ENCODE measurements around the gene SPRY1. TPM values are rescaled to one million over a fixed set of nuclear protein-coding genes. Genes with fewer than 3 reads are reported as not detected.

The SPRY1 gene
- total RNA-seq, 4 donors from 2014 or later = 34.8 to 198 (median 170) TPM

DNA sequence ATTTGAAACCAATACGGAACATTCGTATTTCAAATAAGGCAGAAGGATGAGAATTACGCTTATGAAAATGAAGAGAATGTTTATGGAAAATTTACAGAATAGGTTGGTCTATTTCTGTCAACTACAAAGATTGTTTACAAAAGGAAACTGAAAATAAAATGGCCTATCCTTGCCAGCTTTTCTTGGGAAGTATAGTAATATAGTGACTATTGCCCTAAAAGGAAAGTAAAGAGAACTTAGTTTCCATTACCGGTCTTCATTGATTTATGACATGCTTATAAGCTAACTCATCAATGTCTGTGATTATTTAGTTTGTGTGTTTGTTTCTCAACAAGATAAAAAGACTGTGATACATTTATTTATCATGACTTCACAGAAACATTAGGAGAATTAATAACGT is 2.9 kb upstream of the SPRY1 start:
- H3K27ac ChIP-seq = peak overlapping the region in 1 of 2 donors; percentile 42
- no peaks in the 10 kb centered on the region for H3K9me3 ChIP-seq
- H3K4me3 ChIP-seq = no peak overlapping the region
- intact Hi-C loops (cut with DNase I; ENCODE audit: low total_unique reads) = no loop called here
- no peaks in the 10 kb centered on the region for H3K36me3 ChIP-seq
- TF ChIP-seq, protein P1, sequence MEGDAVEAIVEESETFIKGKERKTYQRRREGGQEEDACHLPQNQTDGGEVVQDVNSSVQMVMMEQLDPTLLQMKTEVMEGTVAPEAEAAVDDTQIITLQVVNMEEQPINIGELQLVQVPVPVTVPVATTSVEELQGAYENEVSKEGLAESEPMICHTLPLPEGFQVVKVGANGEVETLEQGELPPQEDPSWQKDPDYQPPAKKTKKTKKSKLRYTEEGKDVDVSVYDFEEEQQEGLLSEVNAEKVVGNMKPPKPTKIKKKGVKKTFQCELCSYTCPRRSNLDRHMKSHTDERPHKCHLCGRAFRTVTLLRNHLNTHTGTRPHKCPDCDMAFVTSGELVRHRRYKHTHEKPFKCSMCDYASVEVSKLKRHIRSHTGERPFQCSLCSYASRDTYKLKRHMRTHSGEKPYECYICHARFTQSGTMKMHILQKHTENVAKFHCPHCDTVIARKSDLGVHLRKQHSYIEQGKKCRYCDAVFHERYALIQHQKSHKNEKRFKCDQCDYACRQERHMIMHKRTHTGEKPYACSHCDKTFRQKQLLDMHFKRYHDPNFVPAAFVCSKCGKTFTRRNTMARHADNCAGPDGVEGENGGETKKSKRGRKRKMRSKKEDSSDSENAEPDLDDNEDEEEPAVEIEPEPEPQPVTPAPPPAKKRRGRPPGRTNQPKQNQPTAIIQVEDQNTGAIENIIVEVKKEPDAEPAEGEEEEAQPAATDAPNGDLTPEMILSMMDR (IDR thresholded peaks at IDR 0.05) = no peak
- TF ChIP-seq POLR2A (IDR thresholded peaks at IDR 0.05) = no peak
- H3K4me1 ChIP-seq = no peaks in the 10 kb centered on the region
- no peak for DNase-seq
- no peaks in the 10 kb centered on the region for H3K27me3 ChIP-seq

DNA sequence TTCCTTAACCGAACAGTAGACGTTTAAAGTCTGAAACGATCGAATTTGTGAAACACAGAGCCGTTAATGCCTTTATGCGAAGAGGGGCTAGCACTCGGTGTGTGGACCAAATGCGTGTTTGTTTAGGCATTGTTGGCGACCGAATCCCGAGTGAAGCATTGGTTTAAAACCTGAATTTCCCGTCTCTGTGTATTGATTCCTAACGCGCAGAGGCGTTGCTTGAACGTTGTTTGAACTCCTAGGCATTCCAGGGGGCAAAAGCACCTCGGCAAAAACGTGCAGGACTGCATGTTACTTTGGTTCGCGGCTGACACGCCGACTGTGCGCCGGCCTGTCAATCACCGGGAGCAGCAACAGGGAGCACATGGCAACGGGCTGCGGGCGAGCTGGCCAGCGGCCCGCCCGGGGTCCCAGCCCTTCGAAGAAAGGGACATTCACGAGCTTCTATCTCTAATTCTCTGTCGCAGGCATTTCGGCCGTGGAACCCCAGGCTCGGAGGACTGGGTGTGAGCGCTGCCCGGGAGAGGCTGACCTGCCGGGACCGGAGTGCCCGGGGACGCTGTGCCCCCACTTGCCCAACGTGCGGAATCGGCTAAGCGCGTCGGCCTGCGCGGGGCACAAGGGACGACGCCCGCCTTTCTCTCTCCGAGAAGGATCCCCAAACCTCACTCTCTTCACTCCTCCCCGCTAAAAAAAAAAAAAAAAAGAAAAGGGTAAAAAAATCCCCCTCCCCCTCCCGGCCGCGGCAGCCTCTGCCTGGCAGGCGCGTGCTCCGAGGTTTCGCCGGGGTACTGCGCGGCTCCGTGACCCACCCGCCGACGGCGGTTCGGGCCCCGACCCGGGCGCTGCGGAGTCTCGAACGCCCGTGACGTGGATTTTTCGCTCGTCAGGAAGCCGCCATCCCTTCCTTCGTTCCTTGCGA is 810 bp downstream of the SPRY1 start:
- Histone ChIP-seq H3K27ac (peak overlapping the region; percentile 85 to 91), H3K27me3 (no peaks in the 10 kb centered on the region), H3K9me3 (no peaks in the 10 kb centered on the region), H3K4me3 (peak overlapping the region; percentile 56 to 64), H3K36me3 (no peaks in the 10 kb centered on the region), H3K4me1 (no peaks in the 10 kb centered on the region)
- TF ChIP-seq, protein P1 (IDR thresholded peaks at IDR 0.05) = no peak
- no peak for TF ChIP-seq POLR2A (IDR thresholded peaks at IDR 0.05)
- intact Hi-C loops (cut with DNase I; ENCODE audit: low total_unique reads) = no loop called here
- peak; percentile 37 to 42 for DNase-seq

DNA sequence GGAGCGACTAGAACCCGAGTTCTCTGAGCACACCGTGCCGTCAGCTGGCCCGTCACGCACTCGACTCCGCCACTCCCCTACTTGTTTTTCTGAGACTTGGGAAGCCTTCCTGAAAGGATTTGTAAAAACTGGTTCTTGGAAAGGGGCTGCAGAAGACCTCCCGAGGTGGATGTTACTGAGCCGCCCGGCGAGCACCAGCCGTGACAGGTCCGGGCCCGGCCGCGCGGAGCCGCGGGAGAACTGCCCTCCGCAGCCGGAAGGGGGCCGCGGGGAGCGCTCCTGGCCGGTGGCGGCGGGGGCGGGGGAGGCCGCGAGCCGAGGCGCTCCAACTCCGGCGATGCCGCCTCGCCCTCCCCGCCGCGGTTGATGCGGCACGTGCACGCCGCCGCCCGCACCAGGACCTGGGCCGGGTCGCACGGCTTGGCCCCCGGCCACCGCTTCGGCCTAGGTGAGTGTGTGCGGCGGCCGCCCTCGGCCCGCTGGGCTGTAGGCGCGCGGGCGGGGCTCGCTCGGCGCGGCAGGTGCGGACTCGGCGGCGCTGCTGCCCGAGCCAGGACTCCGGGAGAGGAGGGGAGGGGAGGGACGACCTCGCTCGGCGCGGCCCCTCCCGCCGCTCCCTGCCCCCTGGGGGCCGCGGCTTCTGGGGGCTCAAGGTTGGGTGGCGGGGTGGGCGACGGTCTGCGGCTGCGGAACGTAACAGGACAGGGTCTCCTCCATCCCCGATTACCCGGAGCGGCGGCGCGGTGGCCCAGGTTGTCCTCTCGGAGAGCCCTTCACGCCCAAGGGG is 1.7 kb downstream of the SPRY1 start:
- Histone ChIP-seq H3K36me3 (no peaks in the 10 kb centered on the region), H3K27ac (peak overlapping the region; percentile 85 to 91), H3K27me3 (no peaks in the 10 kb centered on the region), H3K4me3 (peak overlapping the region; percentile 56 to 64), H3K9me3 (no peaks in the 10 kb centered on the region), H3K4me1 (no peaks in the 10 kb centered on the region)
- DNase-seq = peak; percentile 38 to 71
- TF ChIP-seq POLR2A (IDR thresholded peaks at IDR 0.05) = peak in 1 of 2 donors; percentile 39
- TF ChIP-seq, protein P1 (IDR thresholded peaks at IDR 0.05) = peak in 3 of 4 experiments; percentile 40 to 80 (median 60)
- intact Hi-C loops (cut with DNase I; ENCODE audit: low total_unique reads) = no loop called here

DNA sequence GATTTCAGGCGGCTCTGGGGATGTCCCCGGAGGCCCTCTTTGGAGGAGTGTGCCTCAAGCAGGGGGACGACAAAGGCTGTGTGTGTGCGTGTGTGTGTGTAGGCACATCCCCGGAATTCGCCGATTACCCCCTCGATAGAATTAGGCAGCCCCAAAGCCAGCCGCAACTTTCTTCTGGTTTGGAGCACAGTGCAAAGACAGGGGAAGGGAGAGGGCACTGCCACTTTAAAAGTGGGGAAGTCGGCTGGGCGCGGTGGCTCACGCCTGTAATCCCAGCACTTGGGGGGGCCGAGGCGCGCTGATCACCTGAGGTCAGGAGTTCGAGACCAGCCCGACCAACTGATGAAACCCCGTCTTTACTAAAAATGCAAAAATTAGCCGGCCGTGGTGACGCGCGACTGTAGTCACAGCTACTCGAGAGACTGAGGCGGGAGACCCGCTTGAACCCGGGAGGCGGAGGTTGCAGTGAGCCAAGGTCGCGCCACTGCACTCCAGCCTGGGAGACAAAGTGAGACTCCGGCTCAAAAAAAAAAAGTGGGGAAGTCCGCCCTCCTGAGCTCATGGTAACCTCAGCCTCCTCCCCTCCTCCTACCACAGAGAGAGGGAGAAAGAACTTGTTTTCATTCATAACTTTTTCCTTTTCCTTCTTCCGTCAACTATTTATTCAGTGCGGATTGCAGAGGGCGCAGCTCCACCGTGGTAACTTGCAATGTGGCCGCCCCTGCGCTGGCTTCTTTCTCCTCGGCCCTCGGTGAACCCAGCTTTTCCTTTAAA is 2.4 kb downstream of the SPRY1 start:
- intact Hi-C loops (cut with DNase I; ENCODE audit: low total_unique reads) = no loop called here
- Histone ChIP-seq H3K27me3 (no peaks in the 10 kb centered on the region), H3K27ac (peak overlapping the region; percentile 85 to 91), H3K36me3 (no peaks in the 10 kb centered on the region), H3K4me1 (no peaks in the 10 kb centered on the region), H3K4me3 (peak overlapping the region; percentile 56 to 64), H3K9me3 (no peaks in the 10 kb centered on the region)
- TF ChIP-seq, protein P1 (IDR thresholded peaks at IDR 0.05) = no peak
- TF ChIP-seq POLR2A (IDR thresholded peaks at IDR 0.05) = no peak
- DNase-seq = peak; percentile 44 to 59

All from uterus (tissue), 4 donors.